ENCODE results near the gene APOE.

DNA sequence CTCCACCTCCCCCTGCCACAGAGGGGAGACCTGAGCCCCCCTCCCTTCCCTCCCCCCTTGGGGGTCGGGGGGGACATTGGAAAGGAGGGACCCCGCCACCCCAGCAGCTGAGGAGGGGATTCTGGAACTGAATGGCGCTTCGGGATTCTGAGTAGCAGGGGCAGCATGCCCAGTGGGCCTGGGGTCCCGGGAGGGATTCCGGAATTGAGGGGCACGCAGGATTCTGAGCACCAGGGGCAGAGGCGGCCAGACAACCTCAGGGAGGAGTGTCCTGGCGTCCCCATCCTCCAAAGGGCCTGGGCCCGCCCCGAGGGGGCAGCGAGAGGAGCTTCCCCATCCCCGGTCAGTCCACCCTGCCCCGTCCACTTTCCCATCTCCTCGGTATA is 2.4 kb upstream of the APOE start:
- TF ChIP-seq POLR2A (IDR thresholded peaks at IDR 0.05; ENCODE audit: control extremely low read depth in 1 of 2, low read depth in 2 of 2, low read length in 2 of 2), result no peak
- TF ChIP-seq, protein P1, sequence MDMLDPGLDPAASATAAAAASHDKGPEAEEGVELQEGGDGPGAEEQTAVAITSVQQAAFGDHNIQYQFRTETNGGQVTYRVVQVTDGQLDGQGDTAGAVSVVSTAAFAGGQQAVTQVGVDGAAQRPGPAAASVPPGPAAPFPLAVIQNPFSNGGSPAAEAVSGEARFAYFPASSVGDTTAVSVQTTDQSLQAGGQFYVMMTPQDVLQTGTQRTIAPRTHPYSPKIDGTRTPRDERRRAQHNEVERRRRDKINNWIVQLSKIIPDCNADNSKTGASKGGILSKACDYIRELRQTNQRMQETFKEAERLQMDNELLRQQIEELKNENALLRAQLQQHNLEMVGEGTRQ (IDR thresholded peaks at IDR 0.05; ENCODE audit: low read length), result no peak
- no peak for TF ChIP-seq SP2 (IDR thresholded peaks at IDR 0.05; ENCODE audit: low read length)
- TF ChIP-seq HDAC2 (IDR thresholded peaks at IDR 0.05; ENCODE audit: borderline replicate concordance in 1 of 2, low read depth in 2 of 2, low read length in 2 of 2), result no peak
- no peak for TF ChIP-seq RAD21 (IDR thresholded peaks at IDR 0.05 in 1 of 2, conservative IDR thresholded peaks at IDR 0.05 in 1 of 2; ENCODE audit: low read depth in 2 of 2, low read length in 2 of 2)
- TF ChIP-seq, protein P2, sequence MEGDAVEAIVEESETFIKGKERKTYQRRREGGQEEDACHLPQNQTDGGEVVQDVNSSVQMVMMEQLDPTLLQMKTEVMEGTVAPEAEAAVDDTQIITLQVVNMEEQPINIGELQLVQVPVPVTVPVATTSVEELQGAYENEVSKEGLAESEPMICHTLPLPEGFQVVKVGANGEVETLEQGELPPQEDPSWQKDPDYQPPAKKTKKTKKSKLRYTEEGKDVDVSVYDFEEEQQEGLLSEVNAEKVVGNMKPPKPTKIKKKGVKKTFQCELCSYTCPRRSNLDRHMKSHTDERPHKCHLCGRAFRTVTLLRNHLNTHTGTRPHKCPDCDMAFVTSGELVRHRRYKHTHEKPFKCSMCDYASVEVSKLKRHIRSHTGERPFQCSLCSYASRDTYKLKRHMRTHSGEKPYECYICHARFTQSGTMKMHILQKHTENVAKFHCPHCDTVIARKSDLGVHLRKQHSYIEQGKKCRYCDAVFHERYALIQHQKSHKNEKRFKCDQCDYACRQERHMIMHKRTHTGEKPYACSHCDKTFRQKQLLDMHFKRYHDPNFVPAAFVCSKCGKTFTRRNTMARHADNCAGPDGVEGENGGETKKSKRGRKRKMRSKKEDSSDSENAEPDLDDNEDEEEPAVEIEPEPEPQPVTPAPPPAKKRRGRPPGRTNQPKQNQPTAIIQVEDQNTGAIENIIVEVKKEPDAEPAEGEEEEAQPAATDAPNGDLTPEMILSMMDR (IDR thresholded peaks at IDR 0.05; ENCODE audit: control extremely low read depth in 1 of 3, insufficient read depth in 1 of 3, low read depth in 1 of 3, low read length in 3 of 3), result no peak
- TF ChIP-seq GABPA (IDR thresholded peaks at IDR 0.05; ENCODE audit: borderline replicate concordance, insufficient read depth, low read length), result no peak
- TF ChIP-seq TAF7 (optimal IDR thresholded peaks at IDR 0.05; ENCODE audit: borderline replicate concordance, low read depth, low read length), result no peak
- no peak for TF ChIP-seq RFX5 (IDR thresholded peaks at IDR 0.05; ENCODE audit: borderline replicate concordance, low read depth, low read length)
- TF ChIP-seq EZH2 (IDR thresholded peaks at IDR 0.05; ENCODE audit: low read depth, low read length, severe bottlenecking), result no peak
- TF ChIP-seq EGR1 (IDR thresholded peaks at IDR 0.05; ENCODE audit: borderline replicate concordance, low read depth, low read length), result no peak
- TF ChIP-seq SP1 (IDR thresholded peaks at IDR 0.05; ENCODE audit: low read depth, low read length), result no peak
- TF ChIP-seq CEBPB (IDR thresholded peaks at IDR 0.05; ENCODE audit: low read depth, low read length), result no peak

Measured in H1 (cell line).